Rectal smooth muscle tissue (tissue), 1 donor: ENCODE measurements around the gene TAX1BP3.

Source experiments
- H3K27ac ChIP-seq: one replicate; pipeline ENCODE4 v1.7.0; 2013; ENCODE audit warnings: low read depth, low read length, inconsistent platforms
- H3K27me3 ChIP-seq: one replicate; pipeline ENCODE4 v1.7.0; 2013; ENCODE audit warnings: low read length; ENCODE audit not compliant: control insufficient read depth, insufficient read depth
- H3K36me3 ChIP-seq: one replicate; pipeline ENCODE4 v1.7.0; 2013; ENCODE audit warnings: low read length; ENCODE audit not compliant: control insufficient read depth, insufficient read depth
- H3K4me1 ChIP-seq: one replicate; pipeline ENCODE4 v1.7.0; 2013; ENCODE audit warnings: low read length; ENCODE audit not compliant: control insufficient read depth, insufficient read depth
- H3K4me3 ChIP-seq: one replicate; pipeline ENCODE4 v1.7.0; 2013; ENCODE audit warnings: low read length
- H3K9ac ChIP-seq: one replicate; pipeline ENCODE4 v1.7.0; 2013; ENCODE audit warnings: low read length

TAX1BP3 gene

GRCh38 chr17:3626831-3627768 is 41.3 kb downstream of the TAX1BP3 start:
- H3K9ac ChIP-seq, result no peak overlapping the region
- peaks cover 22% of the 10 kb centered on the region for H3K36me3 ChIP-seq
- no peaks in the 10 kb centered on the region for H3K27me3 ChIP-seq
- H3K4me3 ChIP-seq, result no peak overlapping the region
- H3K27ac ChIP-seq, result no peak overlapping the region
- H3K4me1 ChIP-seq, result no peaks in the 10 kb centered on the region

- Histone ChIP-seq H3K9ac (no peak overlapping the region), H3K4me1 (no peaks in the 10 kb centered on the region), H3K27me3 (no peaks in the 10 kb centered on the region), H3K4me3 (no peak overlapping the region), H3K36me3 (peaks cover 28% of the 10 kb centered on the region), H3K27ac (no peak overlapping the region)
Measured at GRCh38 chr17:3622977-3623594, 45.3 kb downstream of the TAX1BP3 start.

- Histone ChIP-seq H3K27me3 (no peaks in the 10 kb centered on the region), H3K27ac (no peak overlapping the region), H3K4me3 (no peak overlapping the region), H3K9ac (no peak overlapping the region), H3K36me3 (peaks cover 24% of the 10 kb centered on the region), H3K4me1 (no peaks in the 10 kb centered on the region)
Measured at GRCh38 chr17:3621146-3621720, 47.1 kb downstream of the TAX1BP3 start.

GRCh38 chr17:3615160-3615870 is 53.1 kb downstream of the TAX1BP3 start:
- Histone ChIP-seq H3K27me3 (no peaks in the 10 kb centered on the region), H3K4me3 (no peak overlapping the region), H3K36me3 (peaks cover 15% of the 10 kb centered on the region), H3K9ac (no peak overlapping the region), H3K4me1 (no peaks in the 10 kb centered on the region), H3K27ac (no peak overlapping the region)

- no peaks in the 10 kb centered on the region for H3K27me3 ChIP-seq
- H3K4me1 ChIP-seq, result no peaks in the 10 kb centered on the region
- H3K36me3 ChIP-seq, result peaks cover 24% of the 10 kb centered on the region
- no peak overlapping the region for H3K4me3 ChIP-seq
- H3K9ac ChIP-seq, result no peak overlapping the region
- H3K27ac ChIP-seq, result no peak overlapping the region
Measured at GRCh38 chr17:3613124-3613523, 55.3 kb downstream of the TAX1BP3 start.
